Esophagus (tissue), 2 donors: ENCODE measurements around the gene SCTR. TPM values are rescaled to one million over a fixed set of nuclear protein-coding genes. Genes with fewer than 3 reads are reported as not detected.

ENCODE experiments used
- H3K27ac ChIP-seq, 2 donors: one replicate each; pipeline ENCODE4 v1.5.1; 2013; ENCODE audit warnings: low read depth in 2 of 2, mild to moderate bottlenecking in 2 of 2, inconsistent platforms in 1 of 2, low read length in 1 of 2, moderate library complexity in 1 of 2
- H3K27me3 ChIP-seq, 2 donors: one replicate each; pipeline ENCODE4 v1.6.1; 2013; ENCODE audit warnings: low read length in 2 of 2, control low read depth in 1 of 2, mild to moderate bottlenecking in 1 of 2; ENCODE audit not compliant: insufficient read depth in 2 of 2, control insufficient read depth in 1 of 2
- H3K36me3 ChIP-seq, 2 donors: one replicate each; pipeline ENCODE4 v1.6.1; 2013; ENCODE audit warnings: low read length in 1 of 2; ENCODE audit not compliant: control insufficient read depth in 2 of 2, insufficient read depth in 2 of 2
- H3K4me1 ChIP-seq, 2 donors: one replicate each; pipeline ENCODE4 v1.6.1; 2013; ENCODE audit warnings: low read length in 1 of 2; ENCODE audit not compliant: control insufficient read depth in 2 of 2, insufficient read depth in 2 of 2
- H3K4me3 ChIP-seq, 2 donors: one replicate each; pipeline ENCODE4 v1.5.1; 2013; ENCODE audit warnings: low read length in 2 of 2, mild to moderate bottlenecking in 2 of 2, low read depth in 1 of 2, moderate library complexity in 1 of 2
- H3K9me3 ChIP-seq, 2 donors: one replicate each; pipeline ENCODE4 v1.6.1; 2013; ENCODE audit warnings: mild to moderate bottlenecking in 2 of 2, low read depth in 1 of 2, low read length in 1 of 2, moderate library complexity in 1 of 2; ENCODE audit not compliant: control insufficient read depth in 2 of 2, insufficient read depth in 1 of 2
- WGBS, 2 donors: extraction: QIAGEN DNeasy Blood & Tissue Kit; methylation state at CpG; one replicate each; pipeline ENCODE4 v1.1.7; 2013; 5-methylcytosine and 5-hydroxymethylcytosine counted together
- polyA plus RNA-seq, 2 donors: library from polyadenylated mRNA; stranded (reverse); fragments of 200-250 nt; gene quantifications; one replicate each; pipeline ENCODE4 v1.2.3, GENCODE V29; 2013
- donor health status: healthy with polysubstance abuse.
- donor health status: Bipolar disorder and iron deficiency.

Gene SCTR
- polyA plus RNA-seq, 2 donors, result 0.13 to 0.26 TPM

- no peak overlapping the region for H3K27ac ChIP-seq
- no peaks in the 10 kb centered on the region for H3K9me3 ChIP-seq
- peaks cover 0 to 9% of the 10 kb centered on the region in 2 donors for H3K4me1 ChIP-seq
- 68 to 72% methylated on average over 7 of the region's 7 CpGs for WGBS, 2 donors
- H3K4me3 ChIP-seq, result no peak overlapping the region
- no peaks in the 10 kb centered on the region for H3K27me3 ChIP-seq
- H3K36me3 ChIP-seq, result no peaks in the 10 kb centered on the region
Observed at GRCh38 chr2:119422360-119423107, 101.7 kb downstream of the SCTR start.

GRCh38 chr2:119421741-119422140 lies 102.5 kb downstream of the SCTR start:
- no peaks in the 10 kb centered on the region for H3K9me3 ChIP-seq
- no peaks in the 10 kb centered on the region for H3K36me3 ChIP-seq
- H3K4me3 ChIP-seq, result no peak overlapping the region
- H3K27ac ChIP-seq, result no peak overlapping the region
- no peaks in the 10 kb centered on the region for H3K27me3 ChIP-seq
- peaks cover 0 to 4% of the 10 kb centered on the region in 2 donors for H3K4me1 ChIP-seq

GRCh38 chr2:119421304-119421703 lies 103.0 kb downstream of the SCTR start:
- Histone ChIP-seq H3K4me1 (peaks cover 0 to 2% of the 10 kb centered on the region in 2 donors), H3K4me3 (no peak overlapping the region), H3K27ac (no peak overlapping the region), H3K9me3 (no peaks in the 10 kb centered on the region), H3K27me3 (no peaks in the 10 kb centered on the region), H3K36me3 (no peaks in the 10 kb centered on the region)
- WGBS, 2 donors, result 95 to 98% methylated on average over 1 of the region's 1 CpG

- Histone ChIP-seq H3K36me3 (no peaks in the 10 kb centered on the region), H3K4me1 (peaks cover 0 to 2% of the 10 kb centered on the region in 2 donors), H3K27me3 (no peaks in the 10 kb centered on the region), H3K4me3 (no peak overlapping the region), H3K27ac (no peak overlapping the region), H3K9me3 (no peaks in the 10 kb centered on the region)
- WGBS, 2 donors, result 70 to 71% methylated on average over 1 of the region's 1 CpG
Observed at GRCh38 chr2:119419803-119420508, 104.3 kb downstream of the SCTR start.

- no peak overlapping the region for H3K4me3 ChIP-seq
- H3K27ac ChIP-seq, result no peak overlapping the region
- no peaks in the 10 kb centered on the region for H3K9me3 ChIP-seq
- WGBS, 2 donors, result 86 to 93% methylated on average over 1 of the region's 1 CpG
- H3K36me3 ChIP-seq, result no peaks in the 10 kb centered on the region
- no peaks in the 10 kb centered on the region for H3K27me3 ChIP-seq
- H3K4me1 ChIP-seq, result peaks cover 0 to 2% of the 10 kb centered on the region in 2 donors
Observed at GRCh38 chr2:119419065-119419464, 105.2 kb downstream of the SCTR start.

GRCh38 chr2:119417908-119418307 lies 106.4 kb downstream of the SCTR start:
- no peaks in the 10 kb centered on the region for H3K9me3 ChIP-seq
- WGBS, 2 donors, result 91 to 94% methylated on average over 6 of the region's 6 CpGs
- peaks cover 0 to 1% of the 10 kb centered on the region in 2 donors for H3K4me1 ChIP-seq
- no peak overlapping the region for H3K27ac ChIP-seq
- H3K4me3 ChIP-seq, result no peak overlapping the region
- H3K27me3 ChIP-seq, result no peaks in the 10 kb centered on the region
- no peaks in the 10 kb centered on the region for H3K36me3 ChIP-seq

- H3K27ac ChIP-seq, result no peak overlapping the region
- H3K27me3 ChIP-seq, result no peaks in the 10 kb centered on the region
- 83 to 89% methylated on average over 4 of the region's 4 CpGs for WGBS, 2 donors
- no peaks in the 10 kb centered on the region for H3K36me3 ChIP-seq
- no peak overlapping the region for H3K4me3 ChIP-seq
- no peaks in the 10 kb centered on the region for H3K9me3 ChIP-seq
- H3K4me1 ChIP-seq, result no peaks in the 10 kb centered on the region
Observed at GRCh38 chr2:119416299-119416923, 107.9 kb downstream of the SCTR start.

- H3K9me3 ChIP-seq, result no peaks in the 10 kb centered on the region
- H3K27ac ChIP-seq, result no peak overlapping the region
- no peaks in the 10 kb centered on the region for H3K36me3 ChIP-seq
- no peaks in the 10 kb centered on the region for H3K4me1 ChIP-seq
- no peaks in the 10 kb centered on the region for H3K27me3 ChIP-seq
- H3K4me3 ChIP-seq, result no peak overlapping the region
- 41 to 77% methylated on average over 1 of the region's 1 CpG for WGBS, 2 donors
Observed at GRCh38 chr2:119415630-119416029, 108.7 kb downstream of the SCTR start.

GRCh38 chr2:119414894-119415293 lies 109.4 kb downstream of the SCTR start:
- no peaks in the 10 kb centered on the region for H3K9me3 ChIP-seq
- no peak overlapping the region for H3K27ac ChIP-seq
- 76 to 80% methylated on average over 3 of the region's 3 CpGs for WGBS, 2 donors
- H3K4me1 ChIP-seq, result no peaks in the 10 kb centered on the region
- no peaks in the 10 kb centered on the region for H3K36me3 ChIP-seq
- H3K27me3 ChIP-seq, result peaks cover 0 to under 1% of the 10 kb centered on the region in 2 donors
- H3K4me3 ChIP-seq, result no peak overlapping the region
